H9 (cell line): ENCODE measurements around the gene PPIF. TPM values are rescaled to one million over a fixed set of nuclear protein-coding genes. Genes with fewer than 3 reads are reported as not detected.

Source experiments
- DNase-seq: peaks from one replicate; pipeline ENCODE4 v3.0.0-alpha.2; 2017
- H2AFZ ChIP-seq: one replicate; pipeline ENCODE4 v1.6.1; 2013; ENCODE audit warnings: mild to moderate bottlenecking, low read length, control low read depth, moderate library complexity
- H2AK5ac ChIP-seq: 2 replicates; pipeline ENCODE4 v1.6.1; 2013; ENCODE audit warnings: low read length, control low read depth, mixed read lengths; ENCODE audit not compliant: insufficient read length
- H2BK120ac ChIP-seq: one replicate; pipeline ENCODE4 v1.6.1; 2013; ENCODE audit warnings: low read depth, mild to moderate bottlenecking, low read length, control low read depth, inconsistent platforms; ENCODE audit not compliant: poor library complexity, severe bottlenecking
- H2BK12ac ChIP-seq: 2 replicates; pipeline ENCODE4 v1.6.1; 2013; ENCODE audit warnings: low read length, control low read depth, mixed read lengths, low read depth; ENCODE audit not compliant: insufficient read length
- H2BK15ac ChIP-seq: 2 replicates; pipeline ENCODE4 v1.6.1; 2013; ENCODE audit warnings: low read depth, low read length, control low read depth
- H2BK20ac ChIP-seq: one replicate; pipeline ENCODE4 v1.6.1; 2013; ENCODE audit warnings: low read depth, mild to moderate bottlenecking, low read length, control low read depth, inconsistent platforms; ENCODE audit not compliant: poor library complexity, severe bottlenecking
- H2BK5ac ChIP-seq: 2 replicates; pipeline ENCODE4 v1.6.1; 2013; ENCODE audit warnings: low read length, control low read depth, mixed read lengths; ENCODE audit not compliant: insufficient read length
- H3K14ac ChIP-seq: 2 replicates; pipeline ENCODE4 v1.6.1; 2013; ENCODE audit warnings: low read length, control low read depth; ENCODE audit not compliant: insufficient read depth
- H3K18ac ChIP-seq: 2 replicates; pipeline ENCODE4 v1.6.1; 2013; ENCODE audit warnings: low read depth, mild to moderate bottlenecking, mixed read lengths, low read length, control low read depth; ENCODE audit not compliant: insufficient read length
- H3K23ac ChIP-seq: 2 replicates; pipeline ENCODE4 v1.6.1; 2013; ENCODE audit warnings: low read length, control low read depth, mixed read lengths, low read depth; ENCODE audit not compliant: insufficient read length
- H3K23me2 ChIP-seq: 2 replicates; pipeline ENCODE4 v1.6.1; 2013; ENCODE audit warnings: low read depth, mild to moderate bottlenecking, mixed read lengths, low read length, control low read depth; ENCODE audit not compliant: insufficient read length, poor library complexity, severe bottlenecking
- H3K27ac ChIP-seq: 2 replicates; pipeline ENCODE4 v1.5.1; 2013; ENCODE audit warnings: low read length, control low read depth, mixed read lengths, low read depth; ENCODE audit not compliant: insufficient read length
- H3K27me3 ChIP-seq: 2 replicates; pipeline ENCODE4 v1.6.1; 2013; ENCODE audit warnings: low read length, control low read depth, inconsistent platforms; ENCODE audit not compliant: insufficient read depth
- H3K4ac ChIP-seq: 2 replicates; pipeline ENCODE4 v1.6.1; 2013; ENCODE audit warnings: low read depth, mild to moderate bottlenecking, control low read depth, inconsistent platforms, low read length, moderate library complexity
- H3K4me1 ChIP-seq: 2 replicates; pipeline ENCODE4 v1.6.1; 2013; ENCODE audit warnings: low read length, control low read depth, inconsistent platforms; ENCODE audit not compliant: insufficient read depth
- H3K4me2 ChIP-seq: 2 replicates; pipeline ENCODE4 v1.6.1; 2013; ENCODE audit warnings: low read length, control low read depth, mixed read lengths; ENCODE audit not compliant: insufficient read length, insufficient read depth
- H3K56ac ChIP-seq: 2 replicates; pipeline ENCODE4 v1.6.1; 2013; ENCODE audit warnings: low read depth, mild to moderate bottlenecking, mixed read lengths, low read length, control low read depth; ENCODE audit not compliant: insufficient read length
- H3K79me1 ChIP-seq: 2 replicates; pipeline ENCODE4 v1.6.1; 2013; ENCODE audit warnings: low read depth, mild to moderate bottlenecking, moderate library complexity, low read length, control low read depth, inconsistent platforms; ENCODE audit not compliant: insufficient read depth, poor library complexity, severe bottlenecking
- H3K79me2 ChIP-seq: 2 replicates; pipeline ENCODE4 v1.6.1; 2013; ENCODE audit warnings: low read length, control low read depth, inconsistent platforms; ENCODE audit not compliant: insufficient read depth
- H3K9ac ChIP-seq: 2 replicates; pipeline ENCODE4 v1.6.1; 2013; ENCODE audit warnings: low read length, control low read depth, mixed read lengths; ENCODE audit not compliant: insufficient read length; ENCODE audit errors: extremely low read depth
- H3K9me3 ChIP-seq: one replicate; pipeline ENCODE4 v1.6.1; 2013; ENCODE audit warnings: low read depth, low read length, inconsistent platforms; ENCODE audit not compliant: control insufficient read depth
- H3T11ph ChIP-seq: one replicate; pipeline ENCODE4 v1.6.1; 2013; ENCODE audit warnings: mild to moderate bottlenecking, low read length, control low read depth, inconsistent platforms
- H4K20me1 ChIP-seq: one replicate; pipeline ENCODE4 v1.6.1; 2013; ENCODE audit not compliant: control insufficient read depth, insufficient read length, insufficient read depth
- H4K5ac ChIP-seq: 2 replicates; pipeline ENCODE4 v1.6.1; 2013; ENCODE audit warnings: low read depth, mild to moderate bottlenecking, mixed read lengths, low read length, control low read depth; ENCODE audit not compliant: insufficient read length
- H4K8ac ChIP-seq: replicated peaks from 2 replicates; pipeline ENCODE4 v1.6.1; 2013; ENCODE audit warnings: low read length, control low read depth, mixed read lengths, low read depth; ENCODE audit not compliant: insufficient read length
- H4K91ac ChIP-seq: 2 replicates; pipeline ENCODE4 v1.6.1; 2013; ENCODE audit warnings: low read depth, mild to moderate bottlenecking, moderate library complexity, mixed read lengths, low read length, control low read depth; ENCODE audit not compliant: insufficient read length
- H3K27ac Mint-ChIP-seq, 3 experiments: 2 replicates in 2 of 3; 3 replicates in 1 of 3; pipeline ENCODE4 v1.8.0; 2020 to 2021; ENCODE audit warnings: mixed read lengths in 3 of 3, mild to moderate bottlenecking in 1 of 3, moderate library complexity in 1 of 3
- H3K27me3 Mint-ChIP-seq: 2 replicates; pipeline ENCODE4 v1.8.0; 2021; ENCODE audit warnings: low read depth, mild to moderate bottlenecking, moderate library complexity, mixed read lengths
- H3K36me3 Mint-ChIP-seq, 3 experiments: 2 replicates in 2 of 3; 3 replicates in 1 of 3; pipeline ENCODE4 v1.8.0; 2020 to 2021; ENCODE audit warnings: low read depth in 3 of 3, mixed read lengths in 3 of 3; ENCODE audit not compliant: insufficient read depth in 1 of 3
- H3K4me1 Mint-ChIP-seq, 2 experiments: 2 replicates each; pipeline ENCODE4 v1.8.0; 2020; ENCODE audit warnings: mixed read lengths in 2 of 2
- H3K4me3 Mint-ChIP-seq, 2 experiments: 2 replicates in 1 of 2; 3 replicates in 1 of 2; pipeline ENCODE4 v1.8.0; 2020 to 2021; ENCODE audit warnings: mild to moderate bottlenecking in 2 of 2, mixed read lengths in 2 of 2, moderate library complexity in 1 of 2
- H3K9me3 Mint-ChIP-seq, 2 experiments: 2 replicates in 1 of 2; 3 replicates in 1 of 2; pipeline ENCODE4 v1.8.0; 2020; ENCODE audit warnings: mild to moderate bottlenecking in 2 of 2, mixed read lengths in 2 of 2, moderate library complexity in 1 of 2
- WGBS: extraction: QIAGEN DNeasy Blood & Tissue Kit; methylation state at CpG from one replicate; pipeline ENCODE4 v1.1.7; 2013; ENCODE audit warnings: missing lambda C conversion rate, low lambda C conversion rate, mixed read lengths; ENCODE audit not compliant: insufficient read length; ENCODE audit errors: extremely low coverage; 5-methylcytosine and 5-hydroxymethylcytosine counted together
- total RNA-seq: library from RNA; stranded (reverse); gene quantifications from 2 replicates; pipeline ENCODE4 v1.2.1, GENCODE V29; 2021
- TF ChIP-seq, protein P1 (sequence below): fragments of 200-600 bp; sonication (generic); conservative IDR thresholded peaks from 3 replicates; pipeline ENCODE4 v1.8.0; 2021; ENCODE audit warnings: antibody characterized with exemption, mild to moderate bottlenecking

Gene PPIF
- total RNA-seq, 1 experiment from 2014 or later: 79.7 TPM

- Histone ChIP-seq H4K5ac (no peak overlapping the region), H3K14ac (no peak overlapping the region; the same call in 1 of the 2 replicates), H2BK120ac (no peak overlapping the region), H2AFZ (no peak overlapping the region), H2BK20ac (no peak overlapping the region), H4K20me1 (no peaks in the 10 kb centered on the region), H3K18ac (no peak overlapping the region), H3K56ac (no peak overlapping the region), H3K9me3 (no peaks in the 10 kb centered on the region), H4K91ac (no peak overlapping the region), H2BK15ac (no peak overlapping the region), H3K4me1 (no peaks in the 10 kb centered on the region), H3T11ph (no peak overlapping the region), H3K23me2 (no peaks in the 10 kb centered on the region), H3K27me3 (no peaks in the 10 kb centered on the region), H3K9ac (no peak overlapping the region), H2AK5ac (no peak overlapping the region), H4K8ac (no peak overlapping the region), H3K27ac (no peak overlapping the region), H3K4ac (no peak overlapping the region), H3K23ac (no peak overlapping the region), H3K4me2 (no peak overlapping the region), H2BK12ac (no peak overlapping the region), H3K79me1 (no peaks in the 10 kb centered on the region), H2BK5ac (no peak overlapping the region), H3K79me2 (no peaks in the 10 kb centered on the region)
- H3K27ac Mint-ChIP-seq: no peak overlapping the region
- no peaks in the 10 kb centered on the region; a peak in 1 of 7 replicates for H3K36me3 Mint-ChIP-seq
- peak; percentile 32 for DNase-seq
- WGBS: no CpG with 5 or more reads among the region's 18 CpGs
- TF ChIP-seq, protein P1, sequence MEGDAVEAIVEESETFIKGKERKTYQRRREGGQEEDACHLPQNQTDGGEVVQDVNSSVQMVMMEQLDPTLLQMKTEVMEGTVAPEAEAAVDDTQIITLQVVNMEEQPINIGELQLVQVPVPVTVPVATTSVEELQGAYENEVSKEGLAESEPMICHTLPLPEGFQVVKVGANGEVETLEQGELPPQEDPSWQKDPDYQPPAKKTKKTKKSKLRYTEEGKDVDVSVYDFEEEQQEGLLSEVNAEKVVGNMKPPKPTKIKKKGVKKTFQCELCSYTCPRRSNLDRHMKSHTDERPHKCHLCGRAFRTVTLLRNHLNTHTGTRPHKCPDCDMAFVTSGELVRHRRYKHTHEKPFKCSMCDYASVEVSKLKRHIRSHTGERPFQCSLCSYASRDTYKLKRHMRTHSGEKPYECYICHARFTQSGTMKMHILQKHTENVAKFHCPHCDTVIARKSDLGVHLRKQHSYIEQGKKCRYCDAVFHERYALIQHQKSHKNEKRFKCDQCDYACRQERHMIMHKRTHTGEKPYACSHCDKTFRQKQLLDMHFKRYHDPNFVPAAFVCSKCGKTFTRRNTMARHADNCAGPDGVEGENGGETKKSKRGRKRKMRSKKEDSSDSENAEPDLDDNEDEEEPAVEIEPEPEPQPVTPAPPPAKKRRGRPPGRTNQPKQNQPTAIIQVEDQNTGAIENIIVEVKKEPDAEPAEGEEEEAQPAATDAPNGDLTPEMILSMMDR: no peak
- H3K9me3 Mint-ChIP-seq: no peaks in the 10 kb centered on the region
- H3K4me3 Mint-ChIP-seq: no peak overlapping the region
- H3K27me3 Mint-ChIP-seq: peaks cover 2% of the 10 kb centered on the region; the same call in 1 of the 2 replicates
- peaks cover 8 to 9% of the 10 kb centered on the region in 2 experiments for H3K4me1 Mint-ChIP-seq
Measured at GRCh38 chr10:79382491-79382941, 35.2 kb downstream of the PPIF start.
